ENCODE measurements around the gene PSMB7.
"Not testable (repeated sequence)": the region's sequence is repeated elsewhere in the genome, so short reads cannot be mapped to it uniquely, and the experiment has no call there.

Gene PSMB7

GRCh38 chr9:124437086-124437485, 21.8 kb upstream of the PSMB7 start:
- H3K4me3 Mint-ChIP-seq: no peak overlapping the region
- H3K27ac Mint-ChIP-seq: no peak overlapping the region
- H3K9me3 Mint-ChIP-seq: peaks cover 0 to 5% of the 10 kb centered on the region in 2 donors
- DNase-seq (no peak), ATAC-seq (replicated peaks) (no peak)
- peaks cover 0 to 3% of the 10 kb centered on the region in 2 donors for H3K36me3 Mint-ChIP-seq
- peaks cover 30% of the 10 kb centered on the region in 2 donors for H3K27me3 Mint-ChIP-seq
- H3K4me1 Mint-ChIP-seq: peaks cover 0 to 7% of the 10 kb centered on the region in 2 donors

- H3K27me3 Mint-ChIP-seq: peaks cover 24% of the 10 kb centered on the region in 2 donors
- no peak overlapping the region for H3K27ac Mint-ChIP-seq
- ATAC-seq (replicated peaks): no peak
- no peak for DNase-seq
- H3K4me3 Mint-ChIP-seq: no peak overlapping the region
- peaks cover 0 to 3% of the 10 kb centered on the region in 2 donors for H3K36me3 Mint-ChIP-seq
- H3K4me1 Mint-ChIP-seq: peaks cover 0 to 4% of the 10 kb centered on the region in 2 donors
- peaks cover 0 to 5% of the 10 kb centered on the region in 2 donors for H3K9me3 Mint-ChIP-seq
Observed at GRCh38 chr9:124436320-124436719, 21.1 kb upstream of the PSMB7 start.

GRCh38 chr9:124429530-124429867, 14.3 kb upstream of the PSMB7 start:
- Mint-ChIP-seq H3K27me3 (peaks cover 7 to 15% of the 10 kb centered on the region in 2 donors), H3K36me3 (no peaks in the 10 kb centered on the region)
- DNase-seq: no peak

GRCh38 chr9:124428751-124429529, 13.7 kb upstream of the PSMB7 start:
- Mint-ChIP-seq H3K27ac (no peak overlapping the region), H3K27me3 (peaks cover 5 to 14% of the 10 kb centered on the region in 2 donors), H3K36me3 (no peaks in the 10 kb centered on the region), H3K9me3 (no peaks in the 10 kb centered on the region), H3K4me3 (no peak overlapping the region), H3K4me1 (no peaks in the 10 kb centered on the region)
- DNase-seq: no peak
- ATAC-seq (replicated peaks): no peak

More at GRCh38 chr9:124429530-124429867, 14.3 kb upstream of the PSMB7 start:
- no peak overlapping the region for H3K27ac Mint-ChIP-seq
- no peaks in the 10 kb centered on the region for H3K9me3 Mint-ChIP-seq
- H3K4me3 Mint-ChIP-seq: no peak overlapping the region
- no peak for ATAC-seq (replicated peaks)
- no peaks in the 10 kb centered on the region for H3K4me1 Mint-ChIP-seq

GRCh38 chr9:124427281-124427680, 12.0 kb upstream of the PSMB7 start:
- H3K4me1 Mint-ChIP-seq: no peaks in the 10 kb centered on the region
- no peaks in the 10 kb centered on the region for H3K9me3 Mint-ChIP-seq
- ATAC-seq (replicated peaks): no peak
- no peak for DNase-seq
- no peak overlapping the region for H3K4me3 Mint-ChIP-seq
- no peaks in the 10 kb centered on the region for H3K36me3 Mint-ChIP-seq
- peaks cover 11 to 13% of the 10 kb centered on the region in 2 donors for H3K27me3 Mint-ChIP-seq
- H3K27ac Mint-ChIP-seq: no peak overlapping the region

GRCh38 chr9:124426361-124426760, 11.1 kb upstream of the PSMB7 start:
- ATAC-seq (replicated peaks): no peak
- Mint-ChIP-seq H3K4me1 (no peaks in the 10 kb centered on the region), H3K4me3 (no peak overlapping the region), H3K27me3 (peaks cover 13 to 15% of the 10 kb centered on the region in 2 donors), H3K27ac (no peak overlapping the region), H3K9me3 (no peaks in the 10 kb centered on the region), H3K36me3 (no peaks in the 10 kb centered on the region)
- DNase-seq: no peak

GRCh38 chr9:124425733-124426132, 10.5 kb upstream of the PSMB7 start:
- H3K4me1 Mint-ChIP-seq; H3K27ac Mint-ChIP-seq; H3K9me3 Mint-ChIP-seq; H3K4me3 Mint-ChIP-seq; ATAC-seq (replicated peaks); H3K36me3 Mint-ChIP-seq; DNase-seq: not testable (repeated sequence)
- peaks cover 13 to 15% of the 10 kb centered on the region in 2 donors for H3K27me3 Mint-ChIP-seq

- Mint-ChIP-seq H3K9me3 (peaks cover 0 to 2% of the 10 kb centered on the region in 2 donors), H3K27ac (no peak overlapping the region), H3K4me1 (peaks cover 6 to 11% of the 10 kb centered on the region in 2 donors), H3K36me3 (no peaks in the 10 kb centered on the region), H3K27me3 (peaks cover 13 to 15% of the 10 kb centered on the region in 2 donors), H3K4me3 (no peak overlapping the region)
- DNase-seq (no peak), ATAC-seq (replicated peaks) (no peak)
Observed at GRCh38 chr9:124423591-124423990, 8.3 kb upstream of the PSMB7 start.

- H3K36me3 Mint-ChIP-seq: no peaks in the 10 kb centered on the region
- peaks cover 6 to 14% of the 10 kb centered on the region in 2 donors for H3K4me1 Mint-ChIP-seq
- peaks cover 0 to 2% of the 10 kb centered on the region in 2 donors for H3K9me3 Mint-ChIP-seq
- no peak for DNase-seq
- H3K27me3 Mint-ChIP-seq: peaks cover 13 to 15% of the 10 kb centered on the region in 2 donors
- no peak overlapping the region for H3K27ac Mint-ChIP-seq
- no peak overlapping the region for H3K4me3 Mint-ChIP-seq
- no peak for ATAC-seq (replicated peaks)
Observed at GRCh38 chr9:124423155-124423554, 7.9 kb upstream of the PSMB7 start.

GRCh38 chr9:124420991-124421543, 5.8 kb upstream of the PSMB7 start:
- Mint-ChIP-seq H3K9me3 (peaks cover 0 to 2% of the 10 kb centered on the region in 2 donors), H3K4me3 (no peak overlapping the region), H3K27me3 (peaks cover 6 to 15% of the 10 kb centered on the region in 2 donors), H3K27ac (no peak overlapping the region), H3K36me3 (no peaks in the 10 kb centered on the region), H3K4me1 (peaks cover 6 to 14% of the 10 kb centered on the region in 2 donors)
- ATAC-seq (replicated peaks) (no peak), DNase-seq (no peak)

- no peak overlapping the region for H3K27ac Mint-ChIP-seq
- ATAC-seq (replicated peaks) (no peak), DNase-seq (no peak)
- H3K36me3 Mint-ChIP-seq: peaks cover 7 to 8% of the 10 kb centered on the region in 2 donors
- peaks cover 10 to 22% of the 10 kb centered on the region in 2 donors for H3K4me1 Mint-ChIP-seq
- H3K4me3 Mint-ChIP-seq: no peak overlapping the region
- H3K9me3 Mint-ChIP-seq: peaks cover 0 to 5% of the 10 kb centered on the region in 2 donors
- H3K27me3 Mint-ChIP-seq: peaks cover 6 to 15% of the 10 kb centered on the region in 2 donors
Observed at GRCh38 chr9:124419832-124420489, 4.7 kb upstream of the PSMB7 start.

- Mint-ChIP-seq H3K9me3 (peaks cover 0 to 5% of the 10 kb centered on the region in 2 donors), H3K4me1 (peaks cover 20 to 32% of the 10 kb centered on the region in 2 donors), H3K36me3 (peaks cover 24 to 32% of the 10 kb centered on the region in 2 donors), H3K27ac (peak overlapping the region; percentile 99), H3K4me3 (peak overlapping the region; percentile 99 to 100), H3K27me3 (no peaks in the 10 kb centered on the region)
- ATAC-seq (replicated peaks) (no peak), DNase-seq (no peak)
Observed at GRCh38 chr9:124415852-124416484, 726 bp upstream of the PSMB7 start.

GRCh38 chr9:124414612-124415011, 630 bp downstream of the PSMB7 start:
- ATAC-seq (replicated peaks) (no peak), DNase-seq (no peak)
- Mint-ChIP-seq H3K4me3 (peak overlapping the region; percentile 99 to 100), H3K27ac (peak overlapping the region; percentile 99), H3K36me3 (peaks cover 26 to 36% of the 10 kb centered on the region in 2 donors), H3K9me3 (peaks cover 0 to 5% of the 10 kb centered on the region in 2 donors), H3K27me3 (no peaks in the 10 kb centered on the region), H3K4me1 (peaks cover 17 to 32% of the 10 kb centered on the region in 2 donors)

GRCh38 chr9:124412228-124412575, 3.0 kb downstream of the PSMB7 start:
- H3K9me3 Mint-ChIP-seq: peaks cover 0 to 3% of the 10 kb centered on the region in 2 donors
- no peak overlapping the region for H3K27ac Mint-ChIP-seq
- no peaks in the 10 kb centered on the region for H3K27me3 Mint-ChIP-seq
- peaks cover 13 to 23% of the 10 kb centered on the region in 2 donors for H3K4me1 Mint-ChIP-seq
- no peak for DNase-seq
- no peak for ATAC-seq (replicated peaks)
- H3K4me3 Mint-ChIP-seq: no peak overlapping the region
- peaks cover 30 to 45% of the 10 kb centered on the region in 2 donors for H3K36me3 Mint-ChIP-seq

Measured in stimulated activated naive B cell treated with anti-CD40 and anti-IgM and Interleukin-4, amounts not matched to agents 10 μg/mL and 1 μg/mL and 100 μg/mL, for 72 hours (primary cell).